K562 treated with DMSO at 1 percent for 48 hours (cell line): Measurements from ENCODE around the gene GRB7. TPM values are rescaled to one million over a fixed set of nuclear protein-coding genes. Genes with fewer than 3 reads are reported as not detected.

Source experiments
- total RNA-seq: library from RNA; unstranded; fragments of 300-600 nt; gene quantifications from 2 replicates; pipeline ENCODE4 v1.2.3, GENCODE V29; 2022; ENCODE audit warnings: low replicate concordance; ENCODE audit errors: extremely low read depth

The GRB7 gene
- not detected in 2 replicates for total RNA-seq

DNA sequence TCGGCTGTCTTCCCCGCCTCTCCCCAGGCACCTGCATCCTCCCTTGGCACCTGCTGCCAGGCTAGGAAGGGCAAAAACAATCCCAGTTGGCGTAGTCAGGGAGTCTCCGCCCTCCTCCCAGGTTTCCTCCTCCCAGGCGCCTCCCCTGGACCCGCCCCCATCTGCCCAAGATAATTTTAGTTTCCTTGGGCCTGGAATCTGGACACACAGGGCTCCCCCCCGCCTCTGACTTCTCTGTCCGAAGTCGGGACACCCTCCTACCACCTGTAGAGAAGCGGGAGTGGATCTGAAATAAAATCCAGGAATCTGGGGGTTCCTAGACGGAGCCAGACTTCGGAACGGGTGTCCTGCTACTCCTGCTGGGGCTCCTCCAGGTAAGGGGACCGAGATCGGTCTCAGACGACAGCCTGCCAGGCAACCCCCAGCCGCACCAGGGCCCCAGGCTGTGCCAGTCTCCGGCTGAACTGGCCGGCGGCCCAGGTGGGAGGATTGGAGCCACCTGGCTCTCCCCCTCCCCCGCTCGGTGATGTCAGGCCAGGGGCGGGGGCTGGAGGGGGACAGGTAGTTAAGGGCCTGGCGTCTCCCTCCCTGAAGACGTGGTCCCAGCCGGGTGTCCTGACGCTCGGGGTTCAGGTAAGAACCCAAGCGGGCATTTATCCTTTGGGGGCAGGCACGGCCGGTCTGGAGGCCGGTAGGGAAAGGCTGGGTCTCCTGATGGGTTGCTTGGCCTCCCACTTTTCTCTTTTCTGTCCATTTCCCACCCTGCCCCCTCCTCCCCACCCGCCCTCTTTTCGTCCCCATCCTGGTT is at the start of gene GRB7:
Gene GRB7 (plus strand): TSS at position 179 of the 808 bp plus-strand sequence. CDS start 4,364 bp downstream, outside the sequence.

DNA sequence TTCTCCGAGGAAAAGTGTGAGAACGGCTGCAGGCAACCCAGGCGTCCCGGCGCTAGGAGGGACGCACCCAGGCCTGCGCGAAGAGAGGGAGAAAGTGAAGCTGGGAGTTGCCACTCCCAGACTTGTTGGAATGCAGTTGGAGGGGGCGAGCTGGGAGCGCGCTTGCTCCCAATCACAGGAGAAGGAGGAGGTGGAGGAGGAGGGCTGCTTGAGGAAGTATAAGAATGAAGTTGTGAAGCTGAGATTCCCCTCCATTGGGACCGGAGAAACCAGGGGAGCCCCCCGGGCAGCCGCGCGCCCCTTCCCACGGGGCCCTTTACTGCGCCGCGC is 38.0 kb upstream of the GRB7 start, which contains the start of gene ERBB2:
Gene ERBB2 (plus strand): TSS at position 247 of the 330 bp plus-strand sequence. CDS start 175 bp downstream, outside the sequence.

GRCh38 chr17:39730095-39730921 is 7.4 kb upstream of the GRB7 start, which contains the start of gene MIEN1:
Gene MIEN1 (minus strand): TSS chr17:39730532. CDS start chr17:39730495, 37 bp downstream.

Other genes with a start within 250 kb of the GRB7 start
- not detected in 2 replicates for gene NEUROD2, start 130.0 kb upstream of the GRB7 start, total RNA-seq
- gene PPP1R1B, start 111.0 kb upstream of the GRB7 start, total RNA-seq: not detected in 2 replicates
- gene STARD3, start 100.8 kb upstream of the GRB7 start, total RNA-seq: not detected in 2 replicates
- not detected in 2 replicates for gene TCAP, start 72.6 kb upstream of the GRB7 start, total RNA-seq
- gene PNMT, start 69.5 kb upstream of the GRB7 start, total RNA-seq: not detected in 2 replicates
- gene PGAP3, start 49.9 kb upstream of the GRB7 start, total RNA-seq: not detected in 2 replicates
- gene ERBB2, start 37.9 kb upstream of the GRB7 start, total RNA-seq: not detected in 2 replicates
- gene MIEN1, start 7.4 kb upstream of the GRB7 start, total RNA-seq: not detected in 2 replicates
- not detected in 2 replicates for gene IKZF3, start 126.4 kb downstream of the GRB7 start, total RNA-seq
- gene ZPBP2, start 130.3 kb downstream of the GRB7 start, total RNA-seq: not detected in 2 replicates
- not detected in 2 replicates for gene GSDMB, start 180.7 kb downstream of the GRB7 start, total RNA-seq
- not detected in 2 replicates for gene ORMDL3, start 189.7 kb downstream of the GRB7 start, total RNA-seq
- gene LRRC3C, start 189.8 kb downstream of the GRB7 start, total RNA-seq: not detected in 2 replicates
- gene GSDMA, start 225.1 kb downstream of the GRB7 start, total RNA-seq: not detected in 2 replicates
- gene PSMD3, start 242.9 kb downstream of the GRB7 start, total RNA-seq: not detected in 2 replicates